GM19397 (cell line): ENCODE data around the gene FKBP1C.

Experiments
- ATAC-seq: cut with Tn5 transposase; IDR thresholded peaks from one replicate; pipeline ENCODE4 v1.9.1; 2021; ENCODE audit warnings: mild to moderate bottlenecking, moderate library complexity; ENCODE audit not compliant: unreplicated experiment

Gene FKBP1C

GRCh38 chr6:63261820-63262219, 50.6 kb downstream of the FKBP1C start:
- no peak for ATAC-seq
